GM19468 (cell line): Measurements from ENCODE around the gene DYNLL1.

Experiments
- ATAC-seq: cut with Tn5 transposase; IDR thresholded peaks from one replicate; pipeline ENCODE4 v1.9.1; 2021; ENCODE audit warnings: mild to moderate bottlenecking, moderate library complexity, moderate number of reproducible peaks; ENCODE audit not compliant: unreplicated experiment; ENCODE audit errors: extremely low read depth

Gene DYNLL1

GRCh38 chr12:120544691-120545090, 48.8 kb downstream of the DYNLL1 start:
- no peak for ATAC-seq

- no peak for ATAC-seq
Measured at GRCh38 chr12:120546050-120546386, 50.1 kb downstream of the DYNLL1 start.
